Posterior cingulate gyrus (tissue), 11 donors: ENCODE measurements around the gene CXCL14.

Source experiments
- DNase-seq, 10 donors: peaks; one replicate each; pipeline versions ENCODE4 v3.0.0 to v3.0.0-alpha.2; 2020 to 2021; ENCODE audit warnings: mixed read lengths in 3 of 10
- intact Hi-C: fragments of 100-400 bp; cut with DNase I; formaldehyde crosslinking; loops from one replicate; pipeline ENCODE4 v1.15.1; 2023

Gene CXCL14

GRCh38 chr5:135598691-135599395 lies 20.1 kb upstream of the CXCL14 start:
- intact Hi-C loops, result no loop called here
- peak in 1 of 10 donors; percentile 16 for DNase-seq

- intact Hi-C loops, result no loop called here
- DNase-seq, result no peak
These were observed 18.0 kb upstream of the CXCL14 start for GRCh38 chr5:135596788-135597187.

GRCh38 chr5:135596157-135596763 lies 17.5 kb upstream of the CXCL14 start:
- intact Hi-C loops, result no loop called here
- peak in 1 of 10 donors; percentile 9 for DNase-seq

- DNase-seq, result peak in 1 of 10 donors; percentile 8
- intact Hi-C loops, result no loop called here
These were observed 15.7 kb upstream of the CXCL14 start for GRCh38 chr5:135594416-135594960.

GRCh38 chr5:135593886-135594285 lies 15.1 kb upstream of the CXCL14 start:
- intact Hi-C loops, result no loop called here
- peak in 1 of 10 donors; percentile 1 for DNase-seq

GRCh38 chr5:135593141-135593540 lies 14.3 kb upstream of the CXCL14 start:
- peak in 1 of 10 donors; percentile 4 for DNase-seq
- intact Hi-C loops, result no loop called here

- DNase-seq, result peak in 1 of 10 donors; percentile 9
- intact Hi-C loops, result no loop called here
These were observed 13.7 kb upstream of the CXCL14 start for GRCh38 chr5:135592312-135593045.

- intact Hi-C loops, result no loop called here
- DNase-seq, result peak in 8 of 10 donors; percentile 20 to 91 (median 55)
These were observed 12.5 kb upstream of the CXCL14 start for GRCh38 chr5:135591277-135591676.

- DNase-seq, result peak in 1 of 10 donors; percentile 16
- intact Hi-C loops, result no loop called here
These were observed 10.4 kb upstream of the CXCL14 start for GRCh38 chr5:135589152-135589551.

GRCh38 chr5:135587721-135588663 lies 9.2 kb upstream of the CXCL14 start:
- intact Hi-C loops, result no loop called here

GRCh38 chr5:135584918-135585317 lies 6.1 kb upstream of the CXCL14 start:
- DNase-seq, result peak in 1 of 10 donors; percentile 52
- intact Hi-C loops, result no loop called here

More at GRCh38 chr5:135587721-135588663, 9.2 kb upstream of the CXCL14 start:
- DNase-seq, result peak in 2 of 10 donors; percentile 60 to 66

GRCh38 chr5:135584276-135584675 lies 5.5 kb upstream of the CXCL14 start:
- no peak for DNase-seq
- intact Hi-C loops, result no loop called here

- intact Hi-C loops, result no loop called here
- DNase-seq, result peak in 2 of 10 donors; percentile 39 to 57
These were observed 3.4 kb upstream of the CXCL14 start for GRCh38 chr5:135582099-135582781.

- intact Hi-C loops, result no loop called here
- DNase-seq, result no peak
These were observed 496 bp downstream of the CXCL14 start for GRCh38 chr5:135578305-135578684.

GRCh38 chr5:135577421-135577820 lies 1.4 kb downstream of the CXCL14 start:
- intact Hi-C loops, result no loop called here
- DNase-seq, result peak in 2 of 10 donors; percentile 55 to 60

- intact Hi-C loops, result no loop called here
- peak in 1 of 10 donors; percentile 41 for DNase-seq
These were observed 2.7 kb downstream of the CXCL14 start for GRCh38 chr5:135576075-135576599.

- DNase-seq, result peak in 1 of 10 donors; percentile 58
- intact Hi-C loops, result no loop called here
These were observed 4.3 kb downstream of the CXCL14 start for GRCh38 chr5:135574493-135574892.

GRCh38 chr5:135571902-135572301 lies 6.9 kb downstream of the CXCL14 start:
- intact Hi-C loops, result no loop called here
- DNase-seq, result peak in 1 of 10 donors; percentile 40

GRCh38 chr5:135571066-135571609 lies 7.7 kb downstream of the CXCL14 start:
- intact Hi-C loops, result no loop called here

More at GRCh38 chr5:135571066-135571609, 7.7 kb downstream of the CXCL14 start:
- DNase-seq, result peak in 1 of 10 donors; percentile 50
